TTC549 (cell line): ENCODE results near the gene RUFY3.
"Not testable (repeated sequence)": the region's sequence is repeated elsewhere in the genome, so short reads cannot be mapped to it uniquely, and the experiment has no call there.

ENCODE experiments used
- FAIRE-seq: peaks from 2 replicates; lab custom pipeline; 2012; peaks lifted over from hg19 to GRCh38; lab: Jason Lieb, UNC

RUFY3 gene

DNA sequence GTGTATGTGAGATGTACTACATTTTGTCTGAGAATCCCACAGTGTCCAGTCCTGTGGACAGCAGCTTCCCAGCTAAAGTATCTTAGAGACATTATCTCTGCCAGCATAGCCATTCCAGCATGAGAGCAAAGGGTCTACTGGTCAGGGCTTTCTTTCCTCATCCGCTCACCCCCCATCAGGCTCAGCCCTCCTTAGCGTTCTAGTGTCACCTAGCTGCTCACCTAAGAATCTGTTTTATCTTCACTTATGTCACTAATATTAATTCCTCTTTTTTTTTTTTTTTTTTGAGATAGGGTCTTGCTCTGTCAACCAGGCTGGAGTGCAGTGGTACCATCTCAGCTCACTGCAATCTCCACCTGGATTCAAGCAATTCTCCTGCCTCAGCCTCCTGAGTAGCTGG, 15.6 kb downstream of the RUFY3 start:
- no peak for FAIRE-seq

DNA sequence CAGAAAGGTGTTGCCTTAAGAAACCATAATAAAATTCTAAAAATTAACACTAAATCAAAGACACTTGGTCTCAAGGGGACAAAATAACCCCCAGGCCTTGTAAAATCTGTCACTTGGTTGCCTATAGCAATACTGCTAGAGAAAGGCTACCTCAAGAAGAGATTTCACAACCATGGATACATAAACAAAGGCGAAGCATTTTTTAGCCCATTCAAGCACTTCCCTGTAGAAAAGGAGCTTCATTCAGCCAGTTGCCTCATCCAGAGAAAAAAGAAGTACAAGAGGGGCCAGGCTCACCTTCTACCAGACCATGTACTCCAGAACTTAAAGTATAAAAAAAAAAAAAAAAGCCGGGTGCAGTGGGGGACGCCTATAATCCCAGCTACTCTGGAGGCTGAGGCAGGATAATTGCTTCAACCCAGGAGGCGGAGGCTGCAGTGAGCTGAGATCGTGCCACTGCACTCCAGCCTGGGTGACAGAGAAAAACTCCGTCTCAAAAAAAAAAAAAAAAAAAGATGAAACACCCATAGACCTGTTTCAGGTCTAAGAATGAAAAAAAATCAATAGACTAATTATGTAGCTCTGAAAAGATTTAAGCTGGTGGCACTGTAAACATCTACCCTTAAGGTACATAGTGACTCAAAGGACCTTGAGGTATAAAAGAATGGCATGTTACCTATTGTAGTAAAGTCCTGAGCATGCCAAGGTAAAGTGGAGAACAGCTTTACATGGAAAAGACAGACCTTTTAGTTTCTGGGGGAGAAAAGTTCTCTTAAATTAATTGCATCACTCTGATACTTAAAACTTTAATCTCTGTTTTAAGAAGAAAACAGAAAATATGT, 18.0 kb downstream of the RUFY3 start:
- no peak for FAIRE-seq

DNA sequence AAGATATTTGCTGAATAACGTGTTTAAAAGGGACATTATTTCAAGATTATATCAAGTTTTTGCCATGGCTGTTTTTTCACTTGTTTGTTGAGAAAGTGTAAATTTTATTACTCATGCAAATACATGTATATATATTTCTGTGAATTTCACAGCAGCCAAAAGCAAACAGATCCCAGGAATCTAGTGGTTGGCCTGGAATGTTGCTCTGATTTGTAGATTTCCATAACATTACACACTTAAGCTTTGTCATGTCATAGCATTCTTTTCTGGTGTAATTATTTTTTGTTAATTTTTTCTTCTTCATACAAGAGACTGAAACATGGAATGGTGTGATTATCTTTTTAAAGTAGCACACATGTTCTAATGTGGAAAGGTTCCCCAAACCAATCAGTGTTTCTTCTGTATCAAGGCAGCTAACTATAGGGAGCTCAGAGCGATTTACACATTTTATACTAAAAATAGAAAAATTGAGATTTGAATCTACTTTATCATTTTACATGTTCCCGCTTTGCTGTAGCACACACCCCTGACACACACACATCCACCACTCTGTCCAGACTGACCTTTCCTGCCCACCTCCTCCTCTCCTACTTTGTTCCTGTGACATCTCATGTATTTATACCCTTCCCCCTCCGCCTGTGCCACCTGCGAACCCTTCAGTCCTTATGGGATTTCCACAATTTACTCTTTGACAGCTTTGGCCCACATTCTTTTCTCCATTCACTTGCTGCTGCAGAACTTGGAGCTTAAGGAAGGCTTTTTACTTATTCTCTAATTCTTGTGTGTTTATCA, 20.3 kb downstream of the RUFY3 start:
- no peak for FAIRE-seq

DNA sequence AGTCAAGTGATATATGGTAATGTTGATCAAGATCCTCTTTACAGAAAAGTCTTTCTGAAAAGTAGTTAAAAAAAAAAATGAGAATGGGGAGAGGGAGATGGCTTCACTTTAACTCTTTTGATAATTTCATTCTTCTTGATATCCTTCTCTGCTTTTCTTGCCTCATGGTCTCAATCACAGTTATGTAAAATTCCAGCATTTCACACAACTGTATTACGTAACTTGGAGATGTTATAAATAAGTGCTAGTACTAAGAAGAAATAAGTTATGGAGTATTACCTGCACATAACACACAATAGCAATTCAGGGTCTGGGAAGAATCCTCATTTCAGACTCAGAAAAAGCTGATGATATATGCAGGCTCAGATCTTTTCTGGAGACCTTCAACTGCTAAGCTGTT, 22.0 kb downstream of the RUFY3 start:
- FAIRE-seq, result no peak

DNA sequence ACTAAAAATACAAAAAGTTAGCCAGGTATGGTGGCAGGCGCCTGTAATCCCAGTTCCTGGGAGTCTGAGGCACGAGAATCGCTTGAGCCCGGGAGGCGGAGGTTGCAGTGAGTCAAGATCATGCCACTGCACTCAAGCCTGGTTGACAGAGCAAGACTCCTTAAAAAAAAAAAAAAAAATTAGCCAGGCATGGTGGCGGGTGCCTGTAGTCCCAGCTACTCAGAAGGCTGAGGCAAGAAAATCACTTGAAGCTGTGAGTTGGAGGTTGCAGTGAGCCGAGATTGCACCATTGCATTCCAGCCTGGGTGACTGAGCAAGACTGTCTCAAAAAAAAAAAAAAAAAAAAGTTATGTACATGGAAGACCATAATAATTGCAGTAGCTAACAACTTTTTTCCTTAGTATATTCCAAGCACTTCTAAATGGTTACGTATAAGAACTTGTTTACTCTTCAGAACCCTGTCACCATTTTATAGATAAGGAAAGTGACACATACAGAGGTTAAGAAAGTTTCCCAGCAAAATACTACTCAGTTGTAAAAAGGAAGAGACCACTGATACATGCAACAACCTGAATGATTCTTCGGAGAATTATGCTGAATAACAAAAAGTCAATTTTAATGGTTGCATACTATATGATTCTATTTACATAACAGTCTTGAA, 24.5 kb downstream of the RUFY3 start:
- no peak for FAIRE-seq

DNA sequence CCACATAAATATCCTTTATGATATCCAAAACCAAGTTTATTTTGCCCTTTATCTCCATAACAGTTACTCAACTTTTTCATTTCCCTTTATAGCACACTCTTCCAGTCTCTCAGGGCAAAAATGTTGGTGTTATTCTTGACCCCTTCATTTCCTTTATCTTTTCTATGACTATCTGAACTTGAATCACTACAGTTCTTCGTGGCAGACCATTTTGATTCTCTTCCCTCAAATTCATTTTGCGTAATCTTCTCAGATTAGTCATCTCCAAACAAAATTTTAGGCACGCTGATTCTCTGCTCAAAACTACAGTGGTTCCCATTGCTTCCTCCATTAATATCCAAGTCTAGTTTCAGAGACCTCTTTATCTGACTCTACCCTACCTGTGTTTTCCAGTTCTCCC, 26.1 kb downstream of the RUFY3 start:
- no peak for FAIRE-seq

DNA sequence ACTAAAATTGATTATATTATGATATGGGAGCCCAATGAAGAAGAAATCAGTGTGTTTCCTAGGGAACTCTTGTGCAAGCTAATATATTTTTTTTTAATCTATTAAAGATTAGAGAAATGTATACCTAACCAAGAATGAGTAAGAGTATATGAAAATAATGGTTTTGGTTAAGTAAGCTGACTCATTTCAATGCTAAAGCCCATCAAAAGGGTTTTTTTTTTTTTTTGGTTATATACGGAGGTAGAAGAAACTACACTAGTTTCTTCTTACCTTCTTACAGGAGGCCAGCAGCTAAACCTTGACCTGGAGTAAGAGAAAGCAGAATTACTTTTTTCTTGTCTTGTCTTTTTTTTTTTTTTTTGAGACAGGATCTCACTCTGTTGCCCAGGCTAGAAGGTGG, 27.5 kb downstream of the RUFY3 start:
- no peak for FAIRE-seq

DNA sequence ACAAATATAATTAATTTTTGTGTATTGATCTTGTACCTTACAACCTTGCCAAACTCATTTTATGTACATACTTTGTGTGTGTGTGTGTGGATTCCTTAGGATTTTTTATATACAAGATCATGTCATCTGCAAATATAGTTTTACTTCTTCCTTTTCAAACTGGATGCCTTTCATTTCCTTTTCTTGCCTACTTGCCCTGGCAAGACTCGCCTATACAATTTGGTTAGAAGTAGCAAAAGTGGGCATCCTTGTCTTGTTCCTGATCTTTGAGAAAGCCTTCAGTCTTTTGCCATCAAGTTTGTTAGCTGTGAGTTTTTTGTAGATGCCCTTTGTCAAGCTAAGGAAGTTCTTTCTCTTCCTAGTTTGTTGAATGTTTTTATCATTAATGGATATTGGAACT, 30.5 kb downstream of the RUFY3 start:
- no peak for FAIRE-seq

DNA sequence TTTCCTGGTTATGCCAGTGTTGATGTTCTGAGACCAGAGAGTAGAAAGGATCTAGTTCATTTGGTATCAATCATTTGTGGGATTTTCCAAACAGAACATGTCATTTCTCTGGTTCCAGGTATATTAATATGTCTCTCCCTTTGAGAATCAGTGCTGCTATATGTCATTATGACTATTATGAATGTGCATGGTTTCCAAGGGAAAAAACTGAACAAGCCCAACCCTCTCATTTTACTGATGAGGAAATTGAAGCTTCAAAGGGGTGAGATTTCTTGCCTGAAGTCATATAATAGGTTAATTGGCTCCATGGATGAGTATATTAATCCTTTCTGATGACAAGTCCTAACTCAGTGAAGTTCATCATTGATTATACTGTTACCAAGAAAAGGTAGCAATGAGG, 31.9 kb downstream of the RUFY3 start:
- FAIRE-seq, result no peak

DNA sequence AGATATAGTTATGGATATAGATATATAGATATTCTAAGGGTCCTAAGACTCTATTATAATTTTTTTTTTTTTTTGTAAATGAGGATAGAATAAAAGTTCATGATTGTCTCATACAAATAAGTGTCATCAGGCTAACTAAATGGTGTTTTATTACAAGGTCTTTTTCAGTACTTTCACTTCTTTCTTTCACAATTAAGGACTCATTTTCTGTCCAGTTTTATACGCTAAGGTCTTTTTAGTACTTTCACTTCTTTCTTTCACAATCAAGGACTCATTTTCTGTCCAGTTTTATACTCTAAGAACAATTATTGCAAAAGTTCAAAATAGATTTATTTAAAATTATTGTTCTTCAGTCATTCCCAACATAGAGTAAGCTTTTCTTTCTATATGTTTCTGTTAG, 32.7 kb downstream of the RUFY3 start:
- no peak for FAIRE-seq

DNA sequence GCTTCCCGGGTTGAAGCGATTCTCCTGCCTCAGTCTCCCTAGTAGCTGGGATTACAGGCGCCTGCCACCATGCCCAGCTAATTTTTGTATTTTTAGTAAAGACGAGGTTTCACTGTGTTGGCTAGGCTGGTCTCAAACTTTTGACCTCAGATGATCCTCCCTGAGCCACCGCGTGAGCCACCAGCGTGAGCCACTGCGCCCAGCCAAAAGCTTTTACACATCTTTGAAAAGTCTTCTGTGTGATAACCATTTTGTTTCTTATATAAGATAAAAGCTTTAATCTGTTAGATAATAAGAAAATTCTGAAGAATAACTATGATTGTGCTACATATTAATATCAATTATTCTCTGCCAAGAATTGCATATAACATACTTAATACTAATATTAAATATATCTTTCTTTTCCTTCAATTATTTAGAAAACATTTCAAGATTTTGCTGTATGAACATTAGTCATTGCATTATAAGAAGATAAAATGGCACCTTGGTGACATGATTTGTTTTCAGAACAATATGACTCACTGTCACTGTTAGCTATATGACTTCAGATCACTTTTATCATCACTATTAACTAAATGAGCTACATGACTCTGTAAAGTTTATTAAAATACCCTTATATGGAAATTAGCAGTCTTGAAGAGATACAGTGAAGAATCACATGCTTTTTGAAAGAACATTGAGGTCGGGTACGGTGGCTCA, 33.4 kb downstream of the RUFY3 start:
- no peak for FAIRE-seq

DNA sequence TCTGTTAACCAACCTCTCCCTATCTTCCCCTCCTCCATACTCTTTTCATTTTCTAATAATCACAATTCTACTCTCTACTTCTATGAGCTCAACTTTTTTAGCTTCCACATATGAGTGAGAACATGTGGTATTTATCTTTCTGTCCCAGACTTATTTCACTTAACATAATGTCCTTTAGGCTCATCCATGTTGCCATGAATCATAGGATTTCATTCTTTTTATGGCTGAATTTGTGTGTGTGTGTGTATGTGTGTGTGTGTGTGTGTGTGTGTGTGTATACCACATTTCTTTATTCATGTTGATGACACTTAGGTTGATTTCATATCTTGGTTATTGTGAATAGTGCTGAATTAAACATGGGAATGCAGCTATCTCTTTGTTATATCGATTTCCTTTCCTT, 37.4 kb downstream of the RUFY3 start:
- no peak for FAIRE-seq

DNA sequence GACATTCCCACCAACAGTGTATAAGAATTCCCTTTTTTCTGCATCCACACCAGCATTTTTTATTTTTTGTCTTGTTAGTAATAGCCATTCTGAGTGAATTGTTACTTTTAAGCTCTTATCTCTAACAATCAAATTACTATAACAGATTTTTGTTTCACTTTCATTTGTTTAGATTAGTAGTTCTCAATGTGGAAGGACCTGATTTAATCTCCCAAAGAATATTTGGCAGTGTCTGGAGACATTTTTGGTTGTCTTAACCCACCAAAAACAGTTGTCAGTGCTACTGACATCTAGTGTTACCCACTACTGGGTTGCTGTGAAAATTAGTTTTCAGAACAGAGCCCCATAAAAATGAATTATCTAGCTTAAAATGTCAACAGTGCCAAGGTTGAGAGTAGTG, 37.9 kb downstream of the RUFY3 start:
- no peak for FAIRE-seq

DNA sequence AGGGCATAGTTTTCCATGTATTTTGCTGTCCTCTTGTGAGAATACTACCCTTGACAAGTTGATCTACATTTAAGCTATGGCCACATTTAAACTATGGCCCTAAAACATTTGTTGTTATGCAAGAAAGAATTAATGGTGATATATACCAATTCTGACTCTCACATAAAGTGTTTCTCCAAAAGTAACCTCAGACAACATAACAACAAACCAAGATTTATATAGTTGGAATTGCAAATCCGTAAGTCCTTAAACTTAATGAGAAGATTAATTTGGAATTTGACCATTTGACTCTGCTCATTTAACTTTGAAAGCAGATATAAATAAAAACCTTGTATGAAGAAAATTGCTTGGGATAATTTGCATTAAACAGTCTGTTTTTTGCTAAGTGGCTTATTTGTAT, 38.9 kb downstream of the RUFY3 start:
- no peak for FAIRE-seq

DNA sequence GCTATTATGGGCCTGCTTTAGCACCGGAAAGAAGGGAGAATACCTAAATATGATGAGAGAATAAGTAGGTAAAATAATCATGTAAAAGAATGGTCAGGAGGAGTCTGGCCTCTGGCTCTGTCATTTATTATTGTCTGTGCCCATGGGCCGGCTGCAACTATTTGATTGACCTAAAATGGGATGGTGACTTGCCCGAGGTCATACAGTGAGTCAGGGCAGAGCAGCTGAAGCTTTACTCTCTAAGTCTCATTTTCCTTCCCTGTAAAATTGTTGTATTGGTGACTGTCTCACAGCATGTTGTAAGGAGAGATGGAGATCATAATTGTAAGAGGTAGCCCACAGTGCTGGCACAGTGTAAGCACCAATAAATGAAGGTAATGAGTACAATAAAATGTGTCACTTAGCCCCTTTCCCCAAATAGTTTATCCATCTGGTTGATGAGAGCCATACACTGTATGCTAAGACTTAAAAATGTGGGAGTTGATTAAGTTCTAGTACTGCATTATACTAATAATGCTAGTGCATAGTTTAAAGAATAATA, 39.6 kb downstream of the RUFY3 start:
- FAIRE-seq, result no peak

DNA sequence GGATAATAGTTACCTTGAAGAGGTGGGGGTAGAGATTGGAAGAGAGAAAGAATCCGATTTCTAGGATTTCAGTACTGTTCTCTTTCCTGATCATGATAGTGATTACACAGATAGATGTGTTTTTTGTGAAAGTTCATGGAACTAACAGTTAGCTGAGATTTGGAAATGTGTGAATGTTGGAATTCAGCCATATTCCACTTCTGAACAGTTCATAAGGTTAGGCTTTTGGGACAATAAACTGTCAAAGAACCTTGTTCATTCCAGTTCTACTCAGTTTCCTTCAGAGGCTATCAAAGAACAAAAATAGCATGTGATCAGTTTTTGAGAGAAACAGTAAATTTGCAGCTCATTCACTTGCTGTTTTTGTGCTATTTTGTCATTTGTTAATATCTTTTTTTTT, 43.6 kb downstream of the RUFY3 start:
- no peak for FAIRE-seq

DNA sequence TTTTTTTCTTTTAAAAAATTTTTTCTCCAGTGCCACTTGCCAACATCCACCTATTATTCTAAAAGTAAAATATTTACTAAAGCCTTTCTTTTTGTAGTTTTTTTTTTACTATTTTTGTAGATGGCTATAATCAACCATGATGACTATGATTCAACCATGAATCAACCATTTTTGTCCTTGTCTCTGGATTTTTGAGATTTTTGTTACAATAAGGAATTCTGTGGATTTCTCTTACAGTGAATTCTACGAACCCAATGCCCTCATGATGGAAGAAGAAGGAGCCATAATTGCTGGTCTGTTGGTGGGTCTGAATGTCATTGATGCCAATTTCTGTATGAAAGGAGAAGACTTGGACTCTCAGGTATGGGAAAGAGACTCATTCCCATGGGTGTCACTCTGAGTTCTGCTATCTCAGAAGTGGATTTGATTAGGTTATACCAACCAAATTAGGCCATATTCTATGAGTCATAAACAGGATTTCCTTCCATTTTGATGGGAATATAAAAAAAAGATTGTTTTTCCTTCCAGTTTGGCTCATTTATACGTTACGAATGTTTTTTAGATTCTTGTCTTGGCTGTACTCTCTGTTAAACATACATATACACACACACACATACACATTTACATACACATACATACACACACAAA, 46.7 kb downstream of the RUFY3 start:
- FAIRE-seq, result no peak

DNA sequence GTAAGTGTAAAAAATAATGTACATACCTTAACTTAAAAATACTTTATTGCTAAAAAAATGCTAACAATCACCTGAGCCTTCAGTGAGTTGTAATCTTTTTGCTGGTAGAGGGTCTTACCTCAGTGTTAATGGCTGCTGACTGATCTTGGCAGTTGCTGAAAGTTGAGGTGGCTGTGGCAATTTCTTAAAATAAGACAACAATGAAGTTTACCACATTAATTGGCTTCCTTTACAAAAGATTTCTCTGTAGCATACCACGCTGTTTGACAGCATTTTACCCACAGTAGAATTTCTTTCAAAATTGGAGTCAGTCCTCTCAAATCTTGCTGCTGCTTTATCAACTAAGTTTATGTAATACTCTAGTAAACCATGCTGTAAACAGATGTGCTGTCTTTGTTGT, 47.6 kb downstream of the RUFY3 start:
- not testable (repeated sequence) for FAIRE-seq

DNA sequence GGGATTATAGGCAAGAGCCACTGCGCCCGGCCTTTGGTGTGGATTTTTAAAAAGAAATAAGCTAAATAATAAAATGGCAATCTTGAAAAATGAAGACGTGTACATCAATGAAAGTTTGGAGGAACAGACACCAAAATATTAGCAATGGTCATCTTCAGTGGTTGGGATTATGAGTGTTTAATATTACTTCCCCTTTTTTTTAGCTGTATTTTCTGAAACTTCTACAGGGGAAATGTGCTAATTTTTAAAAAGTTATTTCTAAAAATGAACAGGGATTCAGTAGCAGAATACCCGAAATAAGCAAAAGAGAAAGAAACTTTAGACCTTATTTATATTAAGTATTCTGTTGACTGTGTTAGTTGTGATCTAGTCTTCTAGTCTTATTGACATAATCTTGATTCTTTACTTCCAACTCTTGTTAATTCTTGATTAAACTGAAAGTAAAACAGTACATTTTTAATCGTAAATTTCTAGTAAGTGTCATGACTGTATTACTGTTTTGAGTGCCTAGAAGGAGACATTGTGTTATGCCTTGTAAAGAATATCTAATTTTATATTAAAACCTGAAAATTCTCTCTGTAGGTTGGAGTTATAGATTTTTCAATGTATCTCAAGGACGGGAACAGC, 51.3 kb downstream of the RUFY3 start:
- no peak for FAIRE-seq

DNA sequence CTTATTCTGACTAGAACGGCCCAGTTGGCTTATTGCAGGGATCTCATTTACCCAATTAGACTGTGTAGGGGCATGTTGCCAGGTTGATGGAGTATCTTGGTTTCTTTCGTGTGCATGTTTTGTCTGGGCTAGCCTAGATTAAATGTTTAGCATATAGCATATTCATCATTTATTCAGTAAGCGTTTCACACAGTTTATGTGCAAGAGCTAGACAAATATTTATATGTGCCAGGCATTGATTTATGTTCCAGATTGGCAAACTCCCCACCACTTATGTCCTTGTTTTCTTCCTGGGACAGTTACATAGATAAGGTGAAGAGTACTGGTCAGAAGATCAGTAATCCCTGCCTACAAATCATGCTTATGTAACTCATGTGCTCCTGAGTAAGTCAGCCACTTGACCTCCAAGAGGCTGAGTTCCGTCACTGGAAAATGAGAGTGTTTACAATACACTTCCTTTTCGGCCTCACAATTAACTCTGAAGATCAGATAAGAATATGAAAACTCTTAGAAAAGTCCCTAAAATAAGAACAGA, 57.2 kb downstream of the RUFY3 start:
- FAIRE-seq, result no peak

DNA sequence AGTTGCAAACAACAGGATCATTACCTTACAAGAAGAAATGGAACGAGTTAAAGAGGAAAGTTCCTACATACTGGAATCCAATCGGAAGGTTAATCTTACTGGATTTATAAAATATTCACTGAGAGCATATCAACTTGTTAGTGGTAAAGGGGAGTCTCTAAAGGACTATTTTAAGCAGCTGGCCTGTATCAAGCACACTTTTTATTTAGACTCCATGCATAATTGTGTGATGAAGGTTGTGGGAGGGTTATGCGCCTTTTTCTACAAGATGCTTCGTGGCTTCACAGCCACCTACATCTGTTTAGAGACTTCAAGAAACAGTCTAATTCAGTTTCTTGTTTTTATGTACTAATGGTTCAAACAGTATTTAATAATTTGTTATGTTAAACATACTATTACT, 61.3 kb downstream of the RUFY3 start:
- no peak for FAIRE-seq
